Measurements from ENCODE around the gene ITGB4. TPM values are rescaled to one million over a fixed set of nuclear protein-coding genes. Genes with fewer than 3 reads are reported as not detected.

The ITGB4 gene
- polyA plus RNA-seq, 5 donors, result 6.5 to 10.9 (median 7.2) TPM

DNA sequence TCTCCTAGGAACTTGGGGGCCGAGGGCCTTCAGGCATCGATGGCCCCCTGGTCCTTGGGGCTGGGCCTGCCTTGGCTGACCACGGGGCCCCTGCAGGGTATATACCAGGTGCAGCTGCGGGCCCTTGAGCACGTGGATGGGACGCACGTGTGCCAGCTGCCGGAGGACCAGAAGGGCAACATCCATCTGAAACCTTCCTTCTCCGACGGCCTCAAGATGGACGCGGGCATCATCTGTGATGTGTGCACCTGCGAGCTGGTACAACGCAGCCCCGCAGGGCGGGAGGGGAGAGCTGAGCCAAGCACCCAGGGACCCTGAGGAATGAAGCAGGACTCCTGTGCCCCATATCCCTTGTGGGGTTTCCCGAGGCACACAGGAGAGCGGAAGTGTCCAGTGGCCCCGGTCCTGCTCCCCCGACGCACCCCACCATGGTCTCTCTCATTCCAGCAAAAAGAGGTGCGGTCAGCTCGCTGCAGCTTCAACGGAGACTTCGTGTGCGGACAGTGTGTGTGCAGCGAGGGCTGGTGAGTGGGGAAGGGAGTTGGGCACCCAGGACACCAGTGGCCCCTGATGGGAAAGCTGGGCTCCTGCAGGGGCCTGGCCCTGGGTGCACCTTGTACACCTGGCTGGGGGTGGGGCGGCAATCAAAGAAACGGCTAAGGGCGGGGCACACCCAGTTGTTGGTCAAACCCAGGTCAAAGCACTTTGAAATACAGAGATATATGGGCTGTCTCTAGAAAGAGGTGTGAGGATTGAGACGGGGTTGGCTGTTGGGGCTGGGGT lies 10.6 kb downstream of the ITGB4 start:
- no peak for DNase-seq

- DNase-seq, result no peak
Observed at GRCh38 chr17:75733471-75733870, 12.2 kb downstream of the ITGB4 start.

- no peak for DNase-seq
Observed at GRCh38 chr17:75734674-75735294, 13.5 kb downstream of the ITGB4 start.

DNA sequence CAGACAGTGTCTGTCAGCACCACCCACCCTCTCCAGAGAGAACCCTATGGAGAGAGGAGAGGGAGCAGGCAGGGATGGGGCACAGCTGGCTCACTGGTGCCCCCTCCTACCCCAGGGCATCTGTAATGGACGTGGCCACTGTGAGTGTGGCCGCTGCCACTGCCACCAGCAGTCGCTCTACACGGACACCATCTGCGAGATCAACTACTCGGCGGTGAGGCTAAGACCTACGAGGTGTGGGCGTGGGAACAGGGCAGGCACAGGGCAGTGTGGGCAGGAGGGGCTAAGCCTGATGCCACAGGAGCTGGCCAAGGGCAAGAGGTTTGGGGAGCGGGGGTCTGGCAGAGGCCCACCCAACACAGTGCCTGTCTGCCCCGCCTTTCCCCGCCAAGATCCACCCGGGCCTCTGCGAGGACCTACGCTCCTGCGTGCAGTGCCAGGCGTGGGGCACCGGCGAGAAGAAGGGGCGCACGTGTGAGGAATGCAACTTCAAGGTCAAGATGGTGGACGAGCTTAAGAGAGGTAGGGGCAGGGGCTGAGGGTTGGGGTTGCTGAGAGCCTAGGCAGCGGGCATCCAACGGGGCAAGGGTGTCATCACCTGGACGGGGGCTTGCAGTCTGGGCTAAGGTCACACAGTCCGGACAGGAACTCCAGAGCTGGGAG lies 15.0 kb downstream of the ITGB4 start:
- no peak for DNase-seq

DNA sequence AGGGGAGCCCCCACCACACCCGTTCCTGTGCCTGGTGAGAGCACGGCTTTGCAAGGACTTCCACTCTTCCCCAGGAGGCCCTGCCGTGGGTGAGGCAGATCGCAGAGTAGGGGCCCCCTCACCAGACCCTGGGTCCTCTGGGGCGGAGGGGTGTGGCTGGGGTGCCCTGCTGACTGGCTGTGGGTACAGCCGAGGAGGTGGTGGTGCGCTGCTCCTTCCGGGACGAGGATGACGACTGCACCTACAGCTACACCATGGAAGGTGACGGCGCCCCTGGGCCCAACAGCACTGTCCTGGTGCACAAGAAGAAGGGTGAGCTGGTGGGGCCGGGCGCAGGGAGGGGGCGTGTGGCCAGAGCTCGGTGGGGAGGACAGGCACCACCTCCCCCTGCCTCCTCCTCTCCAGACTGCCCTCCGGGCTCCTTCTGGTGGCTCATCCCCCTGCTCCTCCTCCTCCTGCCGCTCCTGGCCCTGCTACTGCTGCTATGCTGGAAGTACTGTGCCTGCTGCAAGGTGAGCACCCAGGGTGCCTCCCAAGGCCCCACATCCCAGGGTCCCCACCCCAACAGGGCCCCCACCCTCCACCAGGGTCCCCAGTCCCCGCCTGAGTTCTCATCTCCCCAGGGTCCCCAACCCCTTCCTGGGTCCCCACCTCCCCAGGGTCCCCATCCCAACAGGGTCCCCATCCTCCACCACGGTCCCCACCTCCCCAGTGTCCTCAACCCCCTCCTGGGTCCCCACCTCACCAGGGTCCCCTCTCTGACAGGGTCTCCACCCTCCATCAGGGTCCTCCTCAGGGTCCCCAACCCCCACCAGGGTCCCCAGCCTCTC lies 16.1 kb downstream of the ITGB4 start:
- DNase-seq, result no peak

GRCh38 chr17:75738218-75738802 lies 17.1 kb downstream of the ITGB4 start:
- DNase-seq, result no peak

- DNase-seq, result no peak
Observed at GRCh38 chr17:75739174-75739573, 17.9 kb downstream of the ITGB4 start.

DNA sequence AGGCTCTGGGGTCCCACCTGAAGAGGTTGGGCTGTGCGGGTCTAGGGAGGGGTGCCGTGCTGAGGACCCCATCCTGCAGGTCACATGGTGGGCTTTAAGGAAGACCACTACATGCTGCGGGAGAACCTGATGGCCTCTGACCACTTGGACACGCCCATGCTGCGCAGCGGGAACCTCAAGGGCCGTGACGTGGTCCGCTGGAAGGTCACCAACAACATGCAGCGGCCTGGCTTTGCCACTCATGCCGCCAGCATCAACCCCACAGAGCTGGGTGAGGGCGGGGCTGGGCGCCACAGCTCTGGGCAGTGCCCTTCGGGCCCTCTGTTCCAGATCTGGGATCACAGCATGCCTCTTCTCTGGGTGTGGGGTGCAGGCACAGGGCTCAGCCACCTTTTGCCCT lies 18.5 kb downstream of the ITGB4 start:
- DNase-seq, result no peak

- no peak for DNase-seq
Observed at GRCh38 chr17:75740215-75740614, 19.0 kb downstream of the ITGB4 start.

DNA sequence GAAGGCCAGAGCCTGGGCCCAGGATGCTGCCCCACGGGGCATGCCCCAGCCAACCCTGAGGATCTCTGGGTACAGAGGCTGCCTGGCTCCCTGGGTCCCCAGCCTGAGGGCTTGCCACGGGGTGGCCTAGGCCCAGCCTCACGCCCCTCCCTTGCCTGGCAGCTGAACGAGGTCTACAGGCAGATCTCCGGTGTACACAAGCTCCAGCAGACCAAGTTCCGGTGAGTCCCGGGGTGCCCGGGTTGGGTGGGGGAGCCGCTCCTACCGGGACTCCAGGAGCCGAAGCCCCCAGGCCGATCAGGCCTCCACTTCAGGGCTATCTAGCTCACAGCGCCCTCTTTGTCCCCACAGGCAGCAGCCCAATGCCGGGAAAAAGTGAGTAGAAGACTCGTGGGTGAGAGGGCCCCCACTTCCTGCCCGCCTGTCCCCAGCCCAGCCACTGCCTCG lies 19.4 kb downstream of the ITGB4 start:
- DNase-seq, result no peak

DNA sequence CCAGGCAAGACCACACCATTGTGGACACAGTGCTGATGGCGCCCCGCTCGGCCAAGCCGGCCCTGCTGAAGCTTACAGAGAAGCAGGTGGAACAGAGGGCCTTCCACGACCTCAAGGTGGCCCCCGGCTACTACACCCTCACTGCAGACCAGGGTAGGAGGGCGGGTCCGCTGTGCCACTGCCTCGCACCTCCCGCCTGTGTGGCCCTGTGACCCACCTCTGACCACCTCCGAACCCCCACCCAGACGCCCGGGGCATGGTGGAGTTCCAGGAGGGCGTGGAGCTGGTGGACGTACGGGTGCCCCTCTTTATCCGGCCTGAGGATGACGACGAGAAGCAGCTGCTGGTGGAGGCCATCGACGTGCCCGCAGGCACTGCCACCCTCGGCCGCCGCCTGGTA lies 21.1 kb downstream of the ITGB4 start:
- no peak for DNase-seq

DNA sequence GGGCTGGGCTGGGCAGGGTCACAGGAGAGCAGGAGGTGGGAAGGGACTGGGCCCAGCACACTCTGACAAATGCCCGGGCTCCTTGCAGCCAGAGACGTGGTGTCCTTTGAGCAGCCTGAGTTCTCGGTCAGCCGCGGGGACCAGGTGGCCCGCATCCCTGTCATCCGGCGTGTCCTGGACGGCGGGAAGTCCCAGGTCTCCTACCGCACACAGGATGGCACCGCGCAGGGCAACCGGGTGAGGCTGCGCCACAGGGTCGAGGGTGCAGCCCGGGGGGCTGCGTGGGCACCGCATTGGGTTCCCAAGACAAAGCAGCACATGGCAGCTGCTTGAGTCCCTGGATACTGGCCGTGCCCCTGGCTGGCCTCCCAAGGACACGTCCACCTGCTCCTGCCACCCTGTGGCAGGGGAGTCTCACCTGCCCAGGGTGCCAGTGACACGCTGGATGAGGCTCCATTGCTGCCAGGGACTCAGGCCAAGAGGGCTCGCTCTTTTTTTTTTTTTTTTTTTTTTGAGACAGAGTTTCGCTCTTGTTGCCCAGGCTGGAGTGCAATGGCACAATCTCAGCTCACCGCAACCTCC lies 22.5 kb downstream of the ITGB4 start:
- no peak for DNase-seq

DNA sequence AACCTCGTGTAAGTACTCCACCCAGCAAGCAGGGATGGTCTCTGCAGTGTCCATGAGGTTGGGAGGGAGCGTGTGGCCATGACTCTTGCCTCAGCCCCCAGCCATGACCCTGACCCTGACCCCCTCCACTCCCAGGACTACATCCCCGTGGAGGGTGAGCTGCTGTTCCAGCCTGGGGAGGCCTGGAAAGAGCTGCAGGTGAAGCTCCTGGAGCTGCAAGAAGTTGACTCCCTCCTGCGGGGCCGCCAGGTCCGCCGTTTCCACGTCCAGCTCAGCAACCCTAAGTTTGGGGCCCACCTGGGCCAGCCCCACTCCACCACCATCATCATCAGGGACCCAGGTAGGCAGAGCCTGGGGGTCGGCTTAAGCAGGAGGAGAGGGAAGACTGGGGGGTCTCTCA lies 27.4 kb downstream of the ITGB4 start:
- no peak for DNase-seq

- DNase-seq, result peak; percentile 42 to 64
Observed at GRCh38 chr17:75749545-75750389, 28.5 kb downstream of the ITGB4 start.

DNA sequence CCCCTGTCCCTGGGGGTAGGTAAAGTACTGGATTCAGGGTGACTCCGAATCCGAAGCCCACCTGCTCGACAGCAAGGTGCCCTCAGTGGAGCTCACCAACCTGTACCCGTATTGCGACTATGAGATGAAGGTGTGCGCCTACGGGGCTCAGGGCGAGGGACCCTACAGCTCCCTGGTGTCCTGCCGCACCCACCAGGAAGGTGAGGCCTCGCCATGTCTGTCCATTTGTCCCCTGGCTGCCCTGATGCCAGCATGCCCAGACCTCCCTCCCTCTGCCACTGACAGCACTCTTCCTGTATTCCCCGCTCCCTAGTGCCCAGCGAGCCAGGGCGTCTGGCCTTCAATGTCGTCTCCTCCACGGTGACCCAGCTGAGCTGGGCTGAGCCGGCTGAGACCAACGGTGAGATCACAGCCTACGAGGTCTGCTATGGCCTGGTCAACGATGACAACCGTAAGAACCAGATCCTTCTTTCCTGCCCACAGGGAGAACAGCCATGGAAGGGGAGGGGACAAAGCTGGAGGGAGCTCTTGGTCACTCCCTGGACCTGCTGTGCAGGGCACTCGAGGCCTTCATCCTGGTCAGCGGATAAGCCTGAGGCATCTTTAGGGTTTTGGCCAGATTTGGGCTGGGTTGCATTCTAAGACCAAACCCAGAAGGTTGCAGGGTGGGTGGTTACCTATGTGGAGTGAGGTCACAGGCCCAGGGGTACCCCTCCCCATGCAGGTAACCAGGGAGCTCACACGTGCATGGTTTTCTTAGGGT lies 29.6 kb downstream of the ITGB4 start:
- no peak for DNase-seq

GRCh38 chr17:75751676-75752404 lies 30.6 kb downstream of the ITGB4 start:
- no peak for DNase-seq

DNA sequence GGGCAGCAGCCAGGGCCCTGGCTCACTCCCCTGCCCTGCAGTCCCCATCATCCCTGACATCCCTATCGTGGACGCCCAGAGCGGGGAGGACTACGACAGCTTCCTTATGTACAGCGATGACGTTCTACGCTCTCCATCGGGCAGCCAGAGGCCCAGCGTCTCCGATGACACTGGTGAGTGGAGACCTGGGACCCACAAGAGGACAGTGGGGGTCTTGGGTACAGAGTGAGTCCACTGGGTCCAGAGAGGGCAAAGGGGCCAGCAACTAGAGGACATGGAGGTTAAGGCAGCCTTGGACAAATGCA lies 31.1 kb downstream of the ITGB4 start:
- no peak for DNase-seq

DNA sequence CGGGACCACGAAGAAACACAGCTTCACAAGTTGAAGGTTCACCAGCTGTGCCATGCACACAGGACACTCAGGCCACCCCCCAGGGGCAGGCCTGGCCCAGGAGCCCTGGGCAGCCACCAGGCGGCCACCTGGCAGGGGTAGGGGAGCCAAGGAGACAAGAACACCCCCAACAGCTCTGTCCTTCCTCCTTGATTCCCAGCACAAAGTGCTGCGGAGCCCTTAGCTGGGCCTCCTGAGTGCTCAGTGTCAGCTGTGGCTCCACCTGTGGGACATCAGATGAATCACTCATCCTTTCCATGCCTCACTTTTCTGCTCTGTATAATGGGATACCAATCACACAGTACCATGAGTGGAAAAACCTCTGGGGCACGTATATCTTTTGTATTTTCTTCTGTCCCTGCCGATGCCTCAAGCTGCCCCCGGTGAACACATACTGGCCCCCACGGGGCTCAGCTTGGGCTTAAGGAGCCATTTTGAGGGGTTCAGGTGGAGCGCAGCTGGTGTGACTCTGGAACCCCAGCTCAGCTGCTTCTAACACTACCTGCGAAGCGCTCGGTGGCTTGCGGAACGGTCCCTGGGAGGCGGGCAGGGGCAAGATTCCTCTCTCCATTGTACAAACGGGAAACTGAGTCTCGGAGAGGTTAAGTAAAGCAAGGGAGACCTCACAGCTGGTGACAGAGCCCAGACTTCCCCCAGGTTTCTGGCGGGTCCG lies 31.7 kb downstream of the ITGB4 start:
- no peak for DNase-seq

Data from right lung (tissue), 5 donors.